GM21515 (cell line): Measurements from ENCODE around the gene SCAPER.
"Not testable (repeated sequence)": the region's sequence is repeated elsewhere in the genome, so short reads cannot be mapped to it uniquely, and the experiment has no call there.

ENCODE experiments used
- ATAC-seq: cut with Tn5 transposase; IDR thresholded peaks from one replicate; pipeline ENCODE4 v1.9.1; 2021; ENCODE audit not compliant: unreplicated experiment

Gene SCAPER

DNA sequence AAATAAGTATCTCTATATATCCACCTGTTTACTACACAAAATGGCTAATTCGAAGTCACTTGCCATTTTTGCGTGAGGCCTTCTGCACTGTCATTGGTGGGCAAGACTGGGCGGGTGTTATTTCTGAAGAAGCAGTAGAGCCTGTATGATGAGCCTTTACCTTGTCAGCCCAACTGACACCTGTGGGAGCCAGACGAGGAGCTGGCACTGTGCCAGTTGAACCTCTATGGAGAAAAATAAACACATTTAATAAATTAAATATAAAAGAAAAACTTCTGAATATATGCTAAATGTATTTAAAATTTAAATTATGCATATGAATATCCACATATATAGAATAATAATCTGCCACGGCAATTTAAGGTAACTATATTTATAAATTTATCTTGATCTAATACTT is 109.9 kb downstream of the SCAPER start:
- no peak for ATAC-seq

DNA sequence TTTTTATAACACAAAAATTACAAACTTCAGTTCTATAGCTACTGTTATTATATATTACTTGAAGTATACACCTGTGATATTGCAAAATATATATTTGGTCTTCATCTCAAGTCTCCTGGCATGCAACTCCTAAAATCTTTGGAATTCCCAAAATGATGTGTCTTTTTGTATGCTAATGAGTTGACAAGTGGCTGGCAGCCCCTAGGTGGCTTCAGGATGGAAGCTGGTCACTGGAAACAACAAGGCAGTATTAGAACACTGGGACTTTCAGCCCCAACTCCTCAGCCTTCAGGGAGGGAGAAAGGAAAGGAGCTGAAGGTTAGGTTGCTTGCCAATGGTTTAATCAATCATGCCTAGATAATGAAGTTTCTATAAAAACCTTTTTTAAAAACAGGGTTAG is 112.0 kb downstream of the SCAPER start:
- ATAC-seq: no peak

GRCh38 chr15:76791511-76791910 is 113.6 kb downstream of the SCAPER start:
- ATAC-seq: no peak

GRCh38 chr15:76787273-76787672 is 117.9 kb downstream of the SCAPER start:
- no peak for ATAC-seq

- ATAC-seq: no peak
Measured at GRCh38 chr15:76776969-76777368, 128.2 kb downstream of the SCAPER start.

GRCh38 chr15:76776480-76776879 is 128.7 kb downstream of the SCAPER start:
- ATAC-seq: no peak

GRCh38 chr15:76773234-76773633 is 131.9 kb downstream of the SCAPER start:
- no peak for ATAC-seq

- no peak for ATAC-seq
Measured at GRCh38 chr15:76772776-76773175, 132.4 kb downstream of the SCAPER start.

- ATAC-seq: no peak
Measured at GRCh38 chr15:76764004-76764403, 141.1 kb downstream of the SCAPER start.

DNA sequence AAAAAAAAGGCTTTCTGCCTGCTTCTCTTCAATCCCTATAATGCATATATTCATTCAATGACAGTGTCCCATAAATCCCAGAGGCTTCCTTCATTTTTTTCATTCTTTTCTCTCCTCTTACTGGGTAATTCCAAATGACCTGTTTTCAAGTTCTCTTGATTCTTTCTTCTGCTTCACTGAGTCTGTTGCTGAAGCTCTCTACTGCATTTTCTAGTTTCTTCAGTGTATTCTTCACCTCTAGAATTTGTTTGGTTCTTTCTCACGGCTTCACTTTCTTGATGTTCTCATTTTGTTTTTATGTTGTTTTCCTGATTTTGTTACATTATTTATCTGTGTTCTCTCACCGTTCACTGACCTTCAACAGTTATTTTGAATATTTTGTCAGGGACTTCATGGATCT is 141.6 kb downstream of the SCAPER start:
- no peak for ATAC-seq

GRCh38 chr15:76756381-76756780 is 148.8 kb downstream of the SCAPER start:
- ATAC-seq: no peak

DNA sequence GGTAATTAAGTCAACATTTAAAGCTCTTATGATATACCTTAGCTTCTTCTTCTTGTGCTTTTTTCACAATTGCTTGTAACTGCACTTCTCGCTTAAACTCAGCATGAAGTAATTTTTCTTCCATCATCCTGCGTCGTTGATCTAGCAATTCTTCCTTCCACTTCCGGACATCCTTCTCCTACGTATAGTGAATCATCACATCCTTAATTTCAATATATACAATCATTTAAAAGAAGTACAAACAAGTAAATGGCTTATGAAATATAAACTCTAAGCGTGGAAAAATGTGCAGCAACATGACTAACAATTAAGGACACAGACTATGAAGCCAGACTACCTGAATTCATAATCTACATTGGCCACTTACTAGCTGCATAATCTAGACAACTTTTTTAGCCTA is 151.4 kb downstream of the SCAPER start:
- ATAC-seq: no peak

GRCh38 chr15:76753131-76753530 is 152.0 kb downstream of the SCAPER start:
- no peak for ATAC-seq

- ATAC-seq: no peak
Measured at GRCh38 chr15:76752549-76752948, 152.6 kb downstream of the SCAPER start.

DNA sequence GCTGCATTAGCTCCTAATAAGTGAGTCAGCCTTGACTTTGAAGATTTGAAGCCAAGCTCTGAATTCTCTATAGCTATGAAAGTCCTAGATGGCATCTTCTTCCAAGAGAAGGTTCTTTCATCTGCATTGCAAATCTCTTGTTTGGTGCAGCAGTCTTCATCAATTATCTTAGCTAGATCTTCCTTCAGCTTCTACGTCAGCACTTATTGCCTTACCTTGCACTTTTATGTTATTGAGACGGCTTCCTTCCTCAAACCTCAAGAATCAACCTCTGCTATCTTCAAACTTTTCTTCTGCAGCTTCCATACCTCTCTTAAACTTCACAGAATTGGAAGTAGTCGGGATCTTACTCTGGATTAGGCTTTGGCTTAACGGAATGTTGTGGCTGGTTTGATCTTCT is 167.6 kb downstream of the SCAPER start:
- ATAC-seq: no peak

GRCh38 chr15:76732321-76732720 is 172.8 kb downstream of the SCAPER start:
- not testable (repeated sequence) for ATAC-seq

DNA sequence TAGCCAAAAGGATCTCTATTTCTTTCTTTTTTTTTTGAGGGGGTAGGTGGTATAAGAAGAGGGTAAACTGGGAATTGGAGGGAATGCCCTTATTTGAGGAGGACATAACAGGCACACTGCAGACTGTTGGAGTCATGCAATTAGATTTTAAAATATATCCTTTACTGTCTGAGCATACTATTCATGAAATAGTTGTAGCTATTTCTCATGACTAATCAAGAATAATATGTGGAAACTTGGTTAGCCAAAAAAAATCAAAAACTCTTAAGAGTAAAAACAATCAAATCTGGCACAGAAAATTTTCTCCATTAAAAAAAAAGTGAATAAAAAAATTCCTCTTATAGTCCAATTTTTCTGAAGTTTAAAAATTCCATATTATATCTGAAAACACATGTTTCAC is 174.9 kb downstream of the SCAPER start:
- no peak for ATAC-seq

DNA sequence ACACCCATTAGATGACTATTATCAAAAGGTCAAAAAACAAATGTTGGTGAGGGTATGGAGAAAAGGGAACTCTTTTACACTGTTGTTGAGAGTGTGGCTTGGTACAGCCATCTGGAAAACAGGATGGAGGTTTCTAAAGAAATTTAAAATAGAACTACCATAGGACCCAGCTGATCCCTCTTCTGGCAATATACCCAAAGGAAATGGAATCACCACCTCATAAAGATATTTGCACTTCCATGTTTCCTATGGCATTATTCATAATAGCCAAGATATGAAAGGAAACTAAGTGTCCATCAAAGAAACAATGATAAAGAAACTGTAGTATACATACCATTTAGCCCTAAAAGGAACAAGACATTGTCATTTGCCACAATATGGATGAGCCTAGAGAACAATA is 186.3 kb downstream of the SCAPER start:
- ATAC-seq: no peak

GRCh38 chr15:76714950-76715349 is 190.2 kb downstream of the SCAPER start:
- no peak for ATAC-seq

GRCh38 chr15:76711351-76711827 is 193.8 kb downstream of the SCAPER start:
- no peak for ATAC-seq

DNA sequence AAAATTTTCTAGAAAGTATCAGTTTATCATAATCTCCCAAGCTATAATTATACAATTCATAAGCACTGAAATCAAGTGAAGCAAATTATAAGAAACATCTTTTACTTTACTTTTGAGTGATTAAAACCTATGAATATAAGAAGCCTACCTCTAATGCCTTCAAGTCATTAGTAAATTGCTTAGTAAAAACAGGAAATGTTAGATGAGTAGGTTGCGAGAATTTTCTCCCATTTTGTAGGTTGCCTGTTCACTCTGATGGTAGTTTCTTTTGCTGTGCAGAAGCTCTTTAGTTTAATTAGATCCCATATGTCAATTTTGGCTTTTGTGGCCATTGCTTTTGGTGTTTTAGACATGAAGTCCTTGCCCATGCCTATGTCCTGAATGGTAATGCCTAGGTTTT is 201.1 kb downstream of the SCAPER start:
- not testable (repeated sequence) for ATAC-seq

DNA sequence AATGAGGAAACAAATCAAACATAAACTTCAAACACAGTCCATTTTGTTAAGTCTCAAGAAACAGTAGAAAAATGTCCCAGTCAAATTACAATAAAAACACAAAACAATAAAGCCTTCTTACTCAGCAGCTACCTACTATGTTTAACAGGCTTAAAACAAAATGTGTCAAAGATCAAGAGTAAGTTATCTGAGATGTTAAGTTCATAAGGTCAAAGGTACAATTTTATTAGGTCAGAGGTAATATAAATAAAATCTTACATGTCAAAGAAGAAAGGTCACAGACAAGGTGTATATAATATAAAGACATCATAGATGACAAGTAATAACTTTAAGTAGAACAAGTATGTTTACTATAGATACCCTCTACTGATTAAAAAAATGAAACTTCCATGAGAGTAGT is 208.3 kb downstream of the SCAPER start:
- ATAC-seq: no peak

GRCh38 chr15:76692546-76692945 is 212.6 kb downstream of the SCAPER start:
- ATAC-seq: not testable (repeated sequence)

DNA sequence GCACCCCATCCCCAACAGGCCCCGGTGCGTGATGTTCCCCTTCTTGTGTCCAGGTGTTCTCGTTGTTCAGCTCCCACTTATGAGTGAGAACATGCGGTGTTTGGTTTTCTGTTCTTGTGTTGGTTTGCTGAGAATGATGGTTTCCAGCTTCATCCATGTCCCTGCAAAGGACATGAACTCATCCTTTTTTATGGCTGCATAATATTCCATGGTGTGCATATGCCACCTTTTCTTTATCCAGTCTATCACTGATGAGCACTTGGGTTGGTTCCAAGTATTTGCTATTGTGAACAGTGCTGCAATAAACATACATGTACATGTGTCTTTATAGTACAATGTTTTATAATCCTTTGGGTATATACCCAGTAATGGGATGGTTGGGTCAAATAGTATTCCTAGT is 217.5 kb downstream of the SCAPER start:
- ATAC-seq: not testable (repeated sequence)
